IPS-NIHi7 (cell line): Measurements from ENCODE around the gene TBPL1.
"Not testable (repeated sequence)": the region's sequence is repeated elsewhere in the genome, so short reads cannot be mapped to it uniquely, and the experiment has no call there.

ENCODE experiments used
- DNase-seq: peaks from one replicate; pipeline ENCODE4 v3.0.0; 2012; ENCODE audit warnings: mixed read lengths; ENCODE audit errors: extremely low spot score

TBPL1 gene

GRCh38 chr6:133953634-133954415 is 801 bp downstream of the TBPL1 start:
- no peak for DNase-seq

GRCh38 chr6:133954657-133955576 is 1.9 kb downstream of the TBPL1 start:
- no peak for DNase-seq

GRCh38 chr6:133955582-133956415 is 2.8 kb downstream of the TBPL1 start:
- DNase-seq, result no peak

DNA sequence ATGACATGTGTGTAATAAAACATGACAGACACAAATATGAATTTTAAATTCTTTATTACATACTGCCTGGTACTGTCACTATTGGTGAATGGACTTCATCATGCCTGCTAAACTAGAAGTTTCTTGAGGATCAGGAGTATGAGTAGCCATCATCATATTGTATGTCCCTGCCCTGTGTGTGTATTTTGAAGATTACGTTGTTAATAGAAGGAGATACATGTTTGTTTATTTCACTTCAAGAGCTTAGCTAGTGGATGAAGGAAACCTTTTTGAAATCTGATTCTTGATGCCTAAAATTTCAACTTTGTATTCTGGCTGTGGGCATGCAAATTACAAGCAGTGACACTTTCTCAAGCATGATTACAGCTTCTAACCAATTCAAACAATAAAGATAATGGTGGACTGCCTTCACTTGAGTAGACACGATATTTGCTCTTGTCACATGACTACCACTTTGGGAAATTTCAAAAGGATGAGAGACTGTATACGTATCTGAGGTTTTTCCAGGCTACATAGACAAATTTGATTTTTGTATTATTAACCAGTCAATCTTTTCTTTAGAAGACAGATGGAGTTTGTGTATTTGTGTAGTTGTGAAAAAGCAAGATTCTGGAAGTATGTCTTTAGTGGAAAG is 3.5 kb downstream of the TBPL1 start:
- no peak for DNase-seq

DNA sequence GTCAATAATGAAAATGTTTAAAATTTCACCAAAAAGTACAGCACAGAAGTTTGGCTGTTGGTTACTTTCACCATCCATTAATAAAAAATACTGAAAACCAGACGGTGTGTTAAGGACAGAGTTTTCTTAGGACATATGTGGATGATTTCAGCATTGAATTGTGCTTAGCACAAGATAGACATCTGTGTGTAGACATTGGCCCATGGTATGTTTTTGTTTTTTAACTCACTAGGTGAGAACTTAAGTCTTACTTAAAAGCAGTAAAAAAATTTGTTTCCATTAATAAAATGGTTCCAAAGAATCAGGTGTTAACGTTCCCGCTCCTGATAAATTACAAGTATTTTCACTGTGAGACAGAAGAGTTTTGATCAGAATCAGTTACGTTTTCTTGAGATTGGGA is 4.2 kb downstream of the TBPL1 start:
- DNase-seq, result no peak

DNA sequence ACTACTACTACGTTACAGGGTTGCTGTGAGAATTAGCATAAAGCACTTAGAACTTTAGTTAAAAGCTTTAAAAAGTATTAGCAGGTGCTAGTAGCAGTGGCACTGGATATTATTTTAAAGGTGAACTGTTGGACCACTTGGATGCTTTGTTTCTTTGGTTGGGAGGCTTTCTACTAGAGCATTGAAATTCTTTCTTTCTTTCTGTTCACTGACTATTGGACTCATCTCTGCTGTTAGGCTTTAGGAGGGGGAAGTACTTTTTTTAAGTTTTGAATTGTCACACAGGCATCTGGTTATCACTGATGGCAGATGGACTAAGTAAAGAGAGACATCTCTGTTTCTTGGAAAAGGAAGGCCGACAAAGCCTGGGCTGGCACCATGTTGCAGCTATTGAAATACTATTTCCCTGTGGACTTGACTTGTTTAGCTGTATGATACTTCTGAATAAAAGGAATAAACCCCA is 4.8 kb downstream of the TBPL1 start:
- no peak for DNase-seq

DNA sequence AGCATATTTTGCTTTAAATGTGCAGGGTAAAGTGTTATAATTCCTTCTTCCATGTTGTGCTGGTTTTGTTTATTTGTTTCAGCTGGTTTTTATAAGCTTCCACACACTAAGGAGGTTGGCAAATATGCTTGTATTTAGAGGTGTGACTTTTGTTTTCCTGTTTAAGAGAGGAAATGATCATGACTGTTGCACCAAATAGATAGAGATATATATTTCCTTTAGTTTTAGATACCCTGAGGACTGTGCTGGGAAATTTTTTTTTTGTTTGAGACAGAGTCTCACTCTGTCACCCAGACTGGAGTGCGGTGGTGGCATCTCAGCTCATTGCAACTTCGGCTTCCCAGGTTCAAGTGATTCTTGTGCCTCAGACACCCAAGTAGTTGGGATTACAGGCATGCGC is 5.8 kb downstream of the TBPL1 start:
- DNase-seq, result no peak

GRCh38 chr6:133959667-133960368 is 6.8 kb downstream of the TBPL1 start:
- no peak for DNase-seq

DNA sequence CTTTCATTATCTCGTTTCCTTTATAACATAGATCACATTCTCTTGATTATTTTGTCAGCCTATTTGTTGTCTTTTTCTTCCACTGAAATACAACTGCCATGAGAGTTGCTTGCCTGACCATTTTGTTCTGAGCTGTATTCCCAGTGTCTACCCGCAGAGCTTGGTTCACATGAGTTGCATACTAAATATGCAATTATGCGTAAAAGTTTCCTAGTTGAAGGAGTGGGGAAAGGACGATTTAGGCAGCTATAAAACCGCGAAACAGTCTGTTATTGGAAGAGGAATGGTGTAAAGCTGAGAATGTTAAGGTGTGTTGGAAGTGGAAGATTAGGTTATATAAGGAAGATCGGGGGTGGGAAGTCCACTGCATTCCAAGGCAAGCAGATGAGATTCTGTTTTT is 8.8 kb downstream of the TBPL1 start:
- no peak for DNase-seq

DNA sequence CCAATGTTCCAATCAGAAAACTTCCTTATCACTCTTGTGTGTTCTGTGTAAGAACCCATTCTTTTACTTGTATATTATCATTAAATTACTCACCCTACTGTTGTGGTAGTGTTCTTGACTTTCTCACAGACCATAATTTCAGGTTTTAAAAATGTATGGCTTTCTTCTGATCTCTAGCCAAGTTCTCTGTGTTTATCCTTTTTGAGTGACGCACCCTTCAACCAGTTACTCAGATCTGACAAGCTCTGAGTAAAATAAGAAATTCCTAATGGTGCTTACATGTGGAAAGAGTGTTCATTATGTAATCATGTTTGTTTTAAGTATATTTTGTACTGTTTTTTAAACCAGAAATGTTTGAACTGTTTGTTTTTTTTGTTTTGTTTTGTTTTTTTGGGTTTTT is 11.0 kb downstream of the TBPL1 start:
- DNase-seq, result no peak

GRCh38 chr6:133964702-133965101 is 11.7 kb downstream of the TBPL1 start:
- DNase-seq, result no peak

DNA sequence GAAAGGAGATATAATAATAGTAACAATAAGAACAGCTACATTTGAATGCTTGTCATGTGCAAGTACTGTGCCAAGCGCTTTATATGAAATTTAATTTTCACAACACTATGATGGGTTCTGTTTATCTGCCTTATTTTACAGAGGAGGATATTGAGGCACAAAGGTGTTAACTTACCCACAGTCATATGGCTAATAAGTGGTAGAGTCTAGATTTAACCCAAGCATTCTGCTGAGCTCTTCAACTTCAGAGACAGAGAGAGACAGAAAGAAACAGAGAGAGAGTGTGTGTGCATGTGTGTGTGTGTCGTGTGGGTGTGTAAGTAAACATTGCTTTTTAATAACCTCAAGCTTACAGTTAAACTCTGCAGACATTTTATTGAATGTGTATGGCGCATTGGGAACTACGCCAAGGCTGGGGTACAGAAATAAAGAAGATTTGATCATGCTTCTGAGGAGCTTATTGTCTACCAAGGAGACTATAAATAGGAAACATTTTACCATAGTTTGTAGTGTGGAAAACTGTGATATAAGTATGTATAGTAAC is 12.9 kb downstream of the TBPL1 start:
- no peak for DNase-seq

- no peak for DNase-seq
Measured at GRCh38 chr6:133966654-133967329, 13.8 kb downstream of the TBPL1 start.

DNA sequence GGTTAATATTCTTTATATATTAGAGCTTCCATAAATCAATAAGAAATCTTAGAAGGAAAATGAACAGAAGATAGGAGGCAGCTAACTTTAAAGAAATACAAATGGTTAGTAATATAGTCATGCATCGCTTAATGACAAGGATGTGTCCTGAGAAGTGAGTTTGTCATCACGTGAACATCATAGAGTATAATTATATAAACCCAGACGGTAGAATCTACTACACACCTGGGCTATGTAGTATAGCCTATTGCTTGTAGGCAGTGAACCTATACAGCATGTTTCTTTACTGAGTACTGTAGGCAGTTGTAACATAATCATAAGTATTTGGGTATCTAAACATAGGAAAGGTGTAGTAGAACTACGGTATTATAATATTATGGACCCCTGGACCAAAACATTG is 14.3 kb downstream of the TBPL1 start:
- no peak for DNase-seq

DNA sequence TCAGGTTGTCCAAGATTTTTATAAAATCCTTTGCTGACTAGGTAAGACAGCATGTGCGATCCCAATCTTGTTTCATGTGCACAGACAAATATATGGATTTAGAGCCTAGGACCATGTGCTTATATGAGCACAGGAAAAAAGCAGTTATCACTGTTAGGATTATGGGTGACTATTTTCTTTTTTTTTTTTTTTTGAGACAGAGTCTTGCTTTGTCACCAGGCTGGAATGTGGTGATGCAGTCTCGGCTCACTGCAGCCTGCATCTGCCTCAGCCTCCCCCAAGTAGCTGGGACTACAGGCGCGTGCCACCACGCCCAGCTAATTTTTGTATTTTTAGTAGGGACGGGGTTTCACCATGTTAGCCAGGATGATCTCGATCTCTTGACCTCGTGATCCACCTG is 14.8 kb downstream of the TBPL1 start:
- not testable (repeated sequence) for DNase-seq

DNA sequence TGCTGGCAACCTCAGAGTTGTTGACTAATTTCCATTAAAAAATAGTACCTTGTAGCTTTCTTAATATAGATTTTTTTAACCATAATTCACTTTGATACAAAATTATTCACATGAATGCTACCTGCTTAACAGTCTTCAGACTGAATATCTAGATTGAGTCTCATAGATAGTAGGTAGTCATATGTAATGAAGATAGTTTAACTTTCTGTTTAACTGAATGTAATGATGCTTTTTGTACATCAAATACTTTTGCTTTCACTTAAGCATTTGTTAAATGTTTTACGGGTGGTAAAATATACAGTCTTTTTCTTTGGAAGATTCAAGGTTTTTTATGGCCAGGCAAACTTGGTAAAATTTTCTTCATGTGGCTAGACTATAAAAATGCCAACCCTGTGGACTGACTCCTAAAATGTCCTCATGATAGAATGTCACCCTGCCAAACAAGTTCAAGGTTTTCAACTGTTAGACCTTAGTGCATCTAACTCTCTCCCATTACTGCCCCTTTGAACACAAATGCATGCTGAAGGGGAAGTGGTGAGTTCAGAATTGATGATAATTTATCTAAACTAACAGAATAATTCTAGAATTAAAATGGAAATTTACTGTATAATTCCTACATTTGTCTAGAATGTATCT is 16.4 kb downstream of the TBPL1 start:
- DNase-seq, result no peak

DNA sequence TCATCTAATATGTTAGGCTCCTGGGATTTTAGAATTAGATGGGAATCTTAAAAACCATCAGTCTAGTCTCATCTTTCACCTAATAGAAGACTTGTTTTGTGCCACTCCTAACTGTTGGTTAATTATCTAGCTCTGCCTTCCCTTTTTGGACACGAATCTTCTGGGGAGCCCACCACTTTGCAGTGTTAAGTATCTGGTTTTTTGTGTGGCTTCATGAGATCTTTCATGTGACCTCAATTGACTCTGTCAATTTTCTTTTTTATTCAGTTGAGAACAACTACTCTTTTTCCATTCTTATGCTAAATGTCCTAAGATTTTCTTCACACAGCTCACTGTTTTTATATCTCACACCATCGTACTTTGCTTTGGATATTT is 16.9 kb downstream of the TBPL1 start:
- no peak for DNase-seq

DNA sequence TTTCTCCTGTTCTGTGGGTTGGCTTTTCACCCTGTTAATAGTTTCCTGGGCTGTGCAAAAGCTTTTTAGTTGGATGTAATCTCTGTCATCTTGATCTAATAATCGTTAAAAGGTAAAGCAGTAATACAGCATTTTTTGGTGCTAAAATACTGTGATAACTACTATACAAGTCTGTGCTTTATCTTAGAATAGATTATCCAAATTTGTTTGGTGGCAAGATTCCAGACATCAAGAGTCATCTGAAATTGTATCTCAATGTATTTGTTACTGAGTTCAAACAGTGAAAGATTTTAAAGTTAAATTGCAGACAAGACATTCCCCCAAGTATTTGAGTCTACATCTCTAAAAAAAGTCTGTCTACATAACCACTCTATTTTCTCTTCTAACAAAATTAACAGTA is 18.8 kb downstream of the TBPL1 start:
- no peak for DNase-seq

DNA sequence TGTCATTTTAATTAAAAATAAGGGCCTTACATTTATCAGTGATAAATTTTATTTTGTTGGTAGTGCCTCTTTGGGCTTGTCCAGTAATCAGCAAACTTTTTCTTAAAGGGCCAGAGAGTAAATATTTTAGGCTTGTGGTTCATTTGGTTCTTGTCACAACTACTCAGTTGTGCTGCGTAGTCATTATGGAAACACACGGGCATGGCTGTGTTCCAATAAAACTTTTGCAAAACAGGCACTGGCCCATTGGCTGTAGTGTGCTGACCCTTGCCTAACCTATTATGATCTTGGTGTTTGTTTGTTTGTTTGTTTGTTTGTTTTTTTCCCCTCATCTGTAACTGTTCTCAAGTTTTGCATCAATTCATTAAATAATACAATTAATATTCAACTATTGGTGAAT is 19.4 kb downstream of the TBPL1 start:
- DNase-seq, result no peak
